Measurements from ENCODE around the gene RTN4.

GRCh38 chr2:54935389-54935788 lies 114.9 kb downstream of the RTN4 start:
- TF ChIP-seq EZH2 (IDR thresholded peaks at IDR 0.05; ENCODE audit: low read depth, unreplicated experiment) (no peak), REST (IDR thresholded peaks at IDR 0.05; ENCODE audit: unreplicated experiment) (no peak), CTCF (conservative IDR thresholded peaks at IDR 0.05; ENCODE audit: low read depth in 2 of 2) (no peak), NANOG (IDR thresholded peaks at IDR 0.05; ENCODE audit: borderline replicate concordance) (no peak), JUNB (IDR thresholded peaks at IDR 0.05; ENCODE audit: unreplicated experiment) (no peak), CREB1 (CRISPR knock-in tag; IDR thresholded peaks at IDR 0.05; ENCODE audit: low read depth) (no peak), EZH2phosphoT487 (IDR thresholded peaks at IDR 0.05; ENCODE audit: unreplicated experiment) (no peak), POLR2AphosphoS5 (IDR thresholded peaks at IDR 0.05; ENCODE audit: low read depth) (no peak), ZNF331 (CRISPR knock-in tag; IDR thresholded peaks at IDR 0.05; ENCODE audit: low read depth) (no peak), STAT1 (IDR thresholded peaks at IDR 0.05; ENCODE audit: unreplicated experiment) (no peak), ETS1 (IDR thresholded peaks at IDR 0.05) (no peak)

Measured in GM23338 (cell line).